Measurements from ENCODE around the gene CNR2. TPM values are rescaled to one million over a fixed set of nuclear protein-coding genes. Genes with fewer than 3 reads are reported as not detected.
"Not testable (repeated sequence)": the region's sequence is repeated elsewhere in the genome, so short reads cannot be mapped to it uniquely, and the experiment has no call there.

The CNR2 gene
- total RNA-seq, 2 donors from 2014 or later: not detected

DNA sequence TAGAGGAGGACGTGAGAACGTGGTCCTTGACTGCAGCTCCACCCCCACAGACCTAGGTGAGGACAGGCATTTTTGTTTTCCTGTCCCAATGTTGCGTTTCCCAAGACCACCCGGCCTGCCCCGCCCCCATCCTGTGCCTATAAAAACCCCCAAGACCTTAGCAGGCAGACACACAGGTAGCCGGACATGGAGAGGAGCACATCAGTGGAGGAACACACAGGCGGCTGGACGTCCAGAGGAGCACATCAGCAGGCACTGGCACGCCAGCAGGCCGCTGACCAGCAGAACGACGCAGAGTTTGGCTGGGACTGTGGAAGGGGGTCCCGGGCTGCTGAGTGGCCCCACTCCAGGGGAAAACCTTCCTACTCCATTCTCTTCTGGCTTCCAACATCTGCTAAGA is 75.3 kb downstream of the CNR2 start:
- DNase-seq (peak in 1 of 4 donors; percentile 2), ATAC-seq (no peak)
- Histone ChIP-seq H3K27ac (no peak overlapping the region), H3K4me1 (peaks cover 13% of the 10 kb centered on the region), H3K9me3 (no peaks in the 10 kb centered on the region), H3K4me3 (no peak overlapping the region), H3K27me3 (no peaks in the 10 kb centered on the region), H3K36me3 (replicated peaks in 1 of 2; ENCODE audit: insufficient read depth in 1 of 2, low read depth in 2 of 2) (no peaks in the 10 kb centered on the region)
- no peak for TF ChIP-seq CTCF (IDR thresholded peaks at IDR 0.05)
- no peak for TF ChIP-seq POLR2A (IDR thresholded peaks at IDR 0.05)
- intact Hi-C loops (cut with DNase I): no loop called here
- WGBS, 2 donors: 5 to 7% methylated on average over 11 to 13 of the region's 13 CpGs

DNA sequence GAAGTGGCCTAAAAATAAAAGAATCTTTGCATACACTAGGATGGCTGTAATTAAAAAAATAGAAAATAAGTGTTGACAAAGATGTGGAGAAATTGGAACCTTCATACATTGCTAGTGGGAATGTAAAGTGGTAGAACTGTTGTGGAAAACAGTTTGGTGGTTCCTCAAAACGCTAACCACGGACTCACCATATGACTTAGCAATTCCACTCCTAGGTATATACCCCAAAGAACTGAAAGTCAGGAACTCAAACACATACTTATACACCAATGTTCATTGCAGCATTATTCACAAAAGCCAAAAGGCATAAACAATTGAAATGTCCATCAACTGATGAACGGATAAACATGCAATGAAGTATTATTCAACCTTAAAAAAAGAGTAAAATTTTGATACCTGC is 77.1 kb downstream of the CNR2 start:
- ATAC-seq: no peak
- whole genome bisulfite sequencing, 2 donors: 57 to 60% methylated on average over 3 of the region's 3 CpGs
- no peak overlapping the region for H3K4me3 ChIP-seq
- no peak overlapping the region for H3K27ac ChIP-seq
- H3K27me3 ChIP-seq: no peaks in the 10 kb centered on the region
- H3K9me3 ChIP-seq: no peaks in the 10 kb centered on the region
- intact Hi-C loops (cut with DNase I): no loop called here
- H3K4me1 ChIP-seq: peaks cover 13% of the 10 kb centered on the region
- TF ChIP-seq CTCF (IDR thresholded peaks at IDR 0.05) (no peak), POLR2A (IDR thresholded peaks at IDR 0.05) (no peak)
- H3K36me3 ChIP-seq (replicated peaks in 1 of 2; ENCODE audit: insufficient read depth in 1 of 2, low read depth in 2 of 2): no peaks in the 10 kb centered on the region
- DNase-seq: no peak

GRCh38 chr1:23834156-23834555 is 79.0 kb downstream of the CNR2 start:
- H3K27ac ChIP-seq; H3K36me3 ChIP-seq (replicated peaks in 1 of 2; ENCODE audit: insufficient read depth in 1 of 2, low read depth in 2 of 2); intact Hi-C loops (cut with DNase I); H3K4me3 ChIP-seq; DNase-seq; H3K27me3 ChIP-seq; H3K9me3 ChIP-seq; ATAC-seq: not testable (repeated sequence)
- WGBS, 2 donors: 69 to 72% methylated on average over 6 of the region's 6 CpGs
- H3K4me1 ChIP-seq: peaks cover 13% of the 10 kb centered on the region

GRCh38 chr1:23827717-23828116 is 85.4 kb downstream of the CNR2 start:
- Histone ChIP-seq H3K27ac (no peak overlapping the region), H3K36me3 (replicated peaks in 1 of 2; ENCODE audit: insufficient read depth in 1 of 2, low read depth in 2 of 2) (no peaks in the 10 kb centered on the region), H3K4me1 (peaks cover 10% of the 10 kb centered on the region), H3K27me3 (no peaks in the 10 kb centered on the region), H3K9me3 (no peaks in the 10 kb centered on the region), H3K4me3 (no peak overlapping the region)
- 87 to 96% methylated on average over 1 of the region's 1 CpG for WGBS, 2 donors
- ATAC-seq: no peak
- intact Hi-C loops (cut with DNase I): no loop called here
- no peak for DNase-seq
- TF ChIP-seq POLR2A (IDR thresholded peaks at IDR 0.05) (no peak), CTCF (IDR thresholded peaks at IDR 0.05) (no peak)

DNA sequence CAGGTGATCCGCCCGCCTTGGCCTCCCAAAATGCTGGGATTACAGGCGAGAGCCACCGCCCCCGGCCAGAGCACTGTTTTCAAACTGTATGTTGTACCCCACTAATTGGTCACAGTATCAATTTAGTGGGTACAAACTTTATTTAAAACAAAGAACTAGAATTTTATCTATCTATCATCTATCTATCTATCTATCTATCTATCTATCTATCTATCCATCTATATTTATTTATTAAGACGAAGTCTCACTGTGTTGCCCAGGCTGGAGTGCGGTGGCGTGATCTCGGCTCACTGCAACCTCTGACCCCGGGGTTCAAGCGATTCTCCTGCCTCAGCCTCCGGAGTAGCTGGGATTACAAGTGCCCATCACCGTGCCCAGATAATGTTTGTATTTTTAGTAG is 86.6 kb downstream of the CNR2 start:
- H3K36me3 ChIP-seq (replicated peaks in 1 of 2; ENCODE audit: insufficient read depth in 1 of 2, low read depth in 2 of 2); H3K27me3 ChIP-seq; H3K4me3 ChIP-seq; ATAC-seq; H3K9me3 ChIP-seq; H3K27ac ChIP-seq; intact Hi-C loops (cut with DNase I); DNase-seq: not testable (repeated sequence)
- peaks cover 10% of the 10 kb centered on the region for H3K4me1 ChIP-seq
- 91% methylated on average over 13 of the region's 13 CpGs for WGBS, 2 donors

DNA sequence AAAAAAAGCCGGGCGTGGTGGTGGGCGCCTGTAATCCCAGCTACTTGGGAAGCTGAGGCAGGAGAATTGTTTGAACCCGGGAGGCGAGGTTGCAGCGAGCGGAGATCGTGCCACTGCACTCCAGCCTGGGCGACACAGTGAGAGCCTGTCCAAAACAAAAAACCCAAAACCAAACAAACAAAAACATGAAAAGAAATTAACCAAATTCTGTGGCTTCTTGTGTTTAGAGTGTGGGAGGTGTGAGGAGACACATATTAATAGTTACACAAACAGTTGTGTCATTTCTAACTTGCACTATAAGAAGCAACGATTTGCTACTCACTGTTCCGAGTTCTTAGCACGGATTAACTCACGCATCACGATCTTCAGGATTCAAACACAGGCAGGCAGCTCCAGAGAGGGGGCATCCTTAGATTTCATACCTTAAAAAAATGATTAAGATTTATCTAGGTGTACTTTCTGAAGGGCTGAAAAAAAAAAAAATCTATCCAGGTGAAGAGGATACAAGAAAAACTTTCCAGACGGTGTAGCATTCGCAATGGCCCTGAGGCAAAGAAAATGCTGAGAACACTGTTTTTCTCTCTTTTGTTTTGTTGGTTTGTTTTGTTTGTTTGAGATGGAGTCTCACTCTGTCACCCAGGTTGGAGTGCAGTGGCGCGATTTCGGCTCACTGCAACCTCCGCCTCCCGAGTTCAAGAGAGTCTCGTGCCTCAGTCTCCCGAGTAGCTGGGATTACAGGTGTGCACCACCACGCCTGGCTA is 87.2 kb downstream of the CNR2 start:
- H3K27ac ChIP-seq: peak overlapping the region in 3 of 4 donors; percentile 78 to 94 (median 90)
- TF ChIP-seq POLR2A (IDR thresholded peaks at IDR 0.05) (no peak), CTCF (IDR thresholded peaks at IDR 0.05) (no peak)
- H3K4me3 ChIP-seq: peak overlapping the region in 1 of 2 donors; percentile 99
- WGBS, 2 donors: 44 to 49% methylated on average over 23 to 24 of the region's 24 CpGs
- H3K27me3 ChIP-seq: no peaks in the 10 kb centered on the region
- H3K9me3 ChIP-seq: no peaks in the 10 kb centered on the region
- H3K36me3 ChIP-seq (replicated peaks in 1 of 2; ENCODE audit: insufficient read depth in 1 of 2, low read depth in 2 of 2): no peaks in the 10 kb centered on the region
- ATAC-seq: peak; percentile 10
- H3K4me1 ChIP-seq: peaks cover 10% of the 10 kb centered on the region
- intact Hi-C loops (cut with DNase I): no loop called here
- no peak for DNase-seq

Data from body of pancreas (tissue), 4 donors.